HFF-Myc (cell line): Measurements from ENCODE around the gene TTLL1.

Experiments used
- DNase-seq: peaks from one replicate; pipeline ENCODE4 v3.0.0-alpha.2; 2011; ENCODE audit warnings: low read depth; ENCODE audit errors: extremely low read depth
- H3K4me3 ChIP-seq: replicated peaks from 2 replicates; pipeline ENCODE4 v1.5.1; 2011; ENCODE audit warnings: low read depth, mild to moderate bottlenecking, control low read depth, low read length
- CTCF ChIP-seq: IDR thresholded peaks from 2 replicates; pipeline ENCODE4 v1.5.1; 2012; ENCODE audit warnings: mild to moderate bottlenecking, low read depth, low read length, control low read depth; ENCODE audit errors: missing control alignments

TTLL1 gene

GRCh38 chr22:43050995-43051394 lies 38.2 kb downstream of the TTLL1 start:
- no peak overlapping the region for H3K4me3 ChIP-seq
- DNase-seq, result no peak
- no peak for TF ChIP-seq CTCF

- no peak overlapping the region for H3K4me3 ChIP-seq
- no peak for TF ChIP-seq CTCF
- DNase-seq, result no peak
These were observed 41.6 kb downstream of the TTLL1 start for GRCh38 chr22:43047605-43048004.

GRCh38 chr22:43044290-43044712 lies 44.9 kb downstream of the TTLL1 start:
- no peak for DNase-seq
- no peak overlapping the region for H3K4me3 ChIP-seq
- TF ChIP-seq CTCF, result no peak

GRCh38 chr22:43042101-43042780 lies 47.0 kb downstream of the TTLL1 start:
- no peak for DNase-seq
- no peak for TF ChIP-seq CTCF
- no peak overlapping the region for H3K4me3 ChIP-seq

GRCh38 chr22:43039800-43040199 lies 49.4 kb downstream of the TTLL1 start:
- DNase-seq, result no peak
- H3K4me3 ChIP-seq, result no peak overlapping the region
- no peak for TF ChIP-seq CTCF

- no peak for TF ChIP-seq CTCF
- no peak overlapping the region for H3K4me3 ChIP-seq
- no peak for DNase-seq
These were observed 50.9 kb downstream of the TTLL1 start for GRCh38 chr22:43038325-43038724.
